HepG2 (cell line): ENCODE results near the gene SLC4A2. TPM values are rescaled to one million over a fixed set of nuclear protein-coding genes. Genes with fewer than 3 reads are reported as not detected.

Experiments
- AKNA ChIP-seq: sonication (generic); formaldehyde crosslinking; IDR thresholded peaks from 2 replicates; pipeline ENCODE4 v1.4.0; 2020; ENCODE audit warnings: missing genetic modification reagents, borderline replicate concordance
- ARNT2 ChIP-seq: sonication (generic); formaldehyde crosslinking; IDR thresholded peaks from 2 replicates; pipeline ENCODE4 v1.8.0; 2022; ENCODE audit warnings: mild to moderate bottlenecking, low read depth, missing genetic modification reagents, moderate library complexity
- BCL3 ChIP-seq: sonication (generic); formaldehyde crosslinking; IDR thresholded peaks from 2 replicates; pipeline ENCODE4 v1.5.1; 2020; ENCODE audit warnings: mild to moderate bottlenecking, missing genetic modification reagents, moderate library complexity
- BRF2 ChIP-seq: sonication (generic); formaldehyde crosslinking; IDR thresholded peaks from 2 replicates; pipeline ENCODE4 v1.8.1; 2022; ENCODE audit warnings: mild to moderate bottlenecking, missing genetic modification reagents
- IRF2 ChIP-seq: IDR thresholded peaks from 2 replicates; pipeline ENCODE4 v1.6.1; 2018; ENCODE audit warnings: missing genetic modification reagents, missing compliant biosample characterization
- MAFF ChIP-seq: IDR thresholded peaks from 2 replicates; pipeline ENCODE4 v1.6.1; 2011; ENCODE audit warnings: low read depth, low read length, improper control_type of control experiment
- SKI ChIP-seq: fragments of 450-650 bp; IDR thresholded peaks from one replicate; pipeline ENCODE4 v1.6.1; 2018; ENCODE audit warnings: mild to moderate bottlenecking; ENCODE audit not compliant: partially characterized antibody
- SP5 ChIP-seq: IDR thresholded peaks from 2 replicates; pipeline ENCODE4 v1.6.1; 2016; ENCODE audit warnings: low read depth, borderline replicate concordance
- SPEN ChIP-seq: sonication (generic); formaldehyde crosslinking; IDR thresholded peaks from 2 replicates; pipeline ENCODE4 v1.5.1; 2020; ENCODE audit warnings: low read depth, mild to moderate bottlenecking, missing genetic modification reagents
- TBX3 ChIP-seq: fragments of 450-650 bp; IDR thresholded peaks from 2 replicates; pipeline ENCODE4 v1.6.1; 2017; ENCODE audit warnings: antibody characterized with exemption, mild to moderate bottlenecking, inconsistent platforms, borderline replicate concordance
- TFDP1 ChIP-seq: IDR thresholded peaks from 2 replicates; pipeline ENCODE4 v1.6.1; 2016; ENCODE audit warnings: missing compliant biosample characterization, missing genetic modification reagents, borderline replicate concordance
- ZFX ChIP-seq: sonication (generic); formaldehyde crosslinking; IDR thresholded peaks from 2 replicates; pipeline ENCODE4 v1.4.0; 2020; ENCODE audit warnings: mild to moderate bottlenecking, low read depth, missing genetic modification reagents, moderate library complexity
- ZNF687 ChIP-seq: sonication (generic); formaldehyde crosslinking; IDR thresholded peaks from 2 replicates; pipeline ENCODE4 v1.5.1; 2020; ENCODE audit warnings: mild to moderate bottlenecking, missing genetic modification reagents, moderate library complexity
- ZNF703 ChIP-seq: sonication (generic); formaldehyde crosslinking; IDR thresholded peaks from 2 replicates; pipeline ENCODE4 v1.5.1; 2020; ENCODE audit warnings: missing genetic modification reagents, mild to moderate bottlenecking, moderate library complexity, borderline replicate concordance
- ZSCAN22 ChIP-seq: sonication (generic); formaldehyde crosslinking; IDR thresholded peaks from 2 replicates; pipeline ENCODE4 v1.4.0; 2020; ENCODE audit warnings: mild to moderate bottlenecking, missing genetic modification reagents
- polyA plus RNA-seq, 8 experiments: library from polyadenylated mRNA; depleted of rRNA in 3 of 8; stranded (reverse) in 7 of 8; unstranded in 1 of 8; fragments of >200 nt; fragmentation: Illumina TruSeq in 4 of 8; extraction: Trizol in 4 of 8; gene quantifications; 2 replicates each; pipeline versions ENCODE4 v1.2.1 to v1.2.3, GENCODE V29; 2011 to 2016; ENCODE audit warnings: low read depth in 4 of 8, missing spikeins in 1 of 8, mixed read lengths in 1 of 8; ENCODE audit not compliant: insufficient read depth in 1 of 8
- total RNA-seq, 5 experiments: library from RNA; depleted of rRNA; stranded (reverse); fragments of >200 nt; fragmentation: Illumina TruSeq; extraction: Trizol; gene quantifications; 2 replicates each; pipeline ENCODE4 v1.2.3, GENCODE V29; 2016; ENCODE audit warnings: low read depth in 1 of 5

The SLC4A2 gene
- total and polyA plus RNA-seq, 2 of the 13 experiments (the other 11 are each of a cell fraction or from before 2014, with no cell fraction given): 51.9 to 73.4 TPM

- TF ChIP-seq AKNA: no peak
- TF ChIP-seq SP5 (CRISPR knock-in tag): no peak
- TF ChIP-seq TBX3: no peak
- TF ChIP-seq ZFX (CRISPR knock-in tag): peak; percentile 17; the same call in 1 of the 2 replicates
- TF ChIP-seq BCL3 (CRISPR knock-in tag): no peak
- TF ChIP-seq ZNF687: peak; percentile 22; the same call in 1 of the 2 replicates
- no peak for TF ChIP-seq MAFF
- TF ChIP-seq BRF2 (CRISPR knock-in tag): no peak
- TF ChIP-seq ZSCAN22 (CRISPR knock-in tag): no peak
- peak; percentile 81 for TF ChIP-seq SKI
- TF ChIP-seq ZNF703 (CRISPR knock-in tag): no peak
- no peak for TF ChIP-seq SPEN
- TF ChIP-seq TFDP1 (CRISPR knock-in tag): no peak
- TF ChIP-seq IRF2 (CRISPR knock-in tag): no peak
- 0 out of 2 replicates have a peak, but pooled peaks have one; percentile 36 for TF ChIP-seq ARNT2 (CRISPR knock-in tag)
These were observed 20.2 kb upstream of the SLC4A2 start (continued) for GRCh38 chr7:151038951-151039849.
